ENCODE data around the gene PAXX. TPM values are rescaled to one million over a fixed set of nuclear protein-coding genes. Genes with fewer than 3 reads are reported as not detected.

PAXX gene
- total and polyA plus RNA-seq, 9 of the 15 experiments (the other 6 are each of a cell fraction or from before 2014, with no cell fraction given), result 1.2 to 175 (median 38.5) TPM

DNA sequence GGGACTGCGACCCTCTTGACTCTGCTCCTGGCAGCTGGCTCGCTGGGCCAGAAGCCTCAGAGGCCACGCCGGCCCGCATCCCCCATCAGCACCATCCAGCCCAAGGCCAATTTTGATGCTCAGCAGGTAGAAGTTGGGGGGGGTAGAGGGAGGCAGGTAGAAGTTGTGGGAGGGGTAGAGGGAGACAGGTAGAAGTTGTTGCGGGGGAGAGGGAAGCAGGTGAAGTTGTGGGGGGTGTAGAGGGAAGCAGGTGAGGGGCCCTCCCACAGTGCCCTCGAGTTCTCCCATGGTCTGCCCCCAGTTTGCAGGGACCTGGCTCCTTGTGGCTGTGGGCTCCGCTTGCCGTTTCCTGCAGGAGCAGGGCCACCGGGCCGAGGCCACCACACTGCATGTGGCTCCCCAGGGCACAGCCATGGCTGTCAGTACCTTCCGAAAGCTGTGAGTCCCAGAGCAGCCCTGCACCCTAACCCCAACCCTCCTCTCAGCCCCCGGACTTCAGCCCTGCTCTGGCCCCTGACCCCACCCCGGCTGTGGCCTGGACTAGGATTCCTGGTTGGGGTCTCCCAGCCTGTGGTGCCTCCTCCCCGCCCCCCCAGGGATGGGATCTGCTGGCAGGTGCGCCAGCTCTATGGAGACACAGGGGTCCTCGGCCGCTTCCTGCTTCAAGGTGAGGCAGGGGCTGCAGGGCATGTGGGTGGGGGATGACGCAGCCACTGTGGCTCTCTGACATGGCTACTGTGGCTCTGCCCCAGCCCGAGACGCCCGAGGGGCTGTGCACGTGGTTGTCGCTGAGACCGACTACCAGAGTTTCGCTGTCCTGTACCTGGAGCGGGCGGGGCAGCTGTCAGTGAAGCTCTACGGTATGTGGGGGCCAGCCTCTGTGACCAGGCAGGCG, 46.6 kb upstream of the PAXX start (continued):
- TF ChIP-seq, protein P1, sequence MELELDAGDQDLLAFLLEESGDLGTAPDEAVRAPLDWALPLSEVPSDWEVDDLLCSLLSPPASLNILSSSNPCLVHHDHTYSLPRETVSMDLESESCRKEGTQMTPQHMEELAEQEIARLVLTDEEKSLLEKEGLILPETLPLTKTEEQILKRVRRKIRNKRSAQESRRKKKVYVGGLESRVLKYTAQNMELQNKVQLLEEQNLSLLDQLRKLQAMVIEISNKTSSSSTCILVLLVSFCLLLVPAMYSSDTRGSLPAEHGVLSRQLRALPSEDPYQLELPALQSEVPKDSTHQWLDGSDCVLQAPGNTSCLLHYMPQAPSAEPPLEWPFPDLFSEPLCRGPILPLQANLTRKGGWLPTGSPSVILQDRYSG (tag; conservative IDR thresholded peaks at IDR 0.05; ENCODE audit: low read depth), result no peak
- TF ChIP-seq ZFX (CRISPR knock-in tag; IDR thresholded peaks at IDR 0.05) (peak; percentile 14; the same call in 1 of the 2 replicates), NCOA2 (IDR thresholded peaks at IDR 0.05; ENCODE audit: partially characterized antibody in 2 of 2) (no peak), HDGF (IDR thresholded peaks at IDR 0.05) (0 out of 2 replicates have a peak, but pooled peaks have one; percentile 13)
- TF ChIP-seq, protein P2, sequence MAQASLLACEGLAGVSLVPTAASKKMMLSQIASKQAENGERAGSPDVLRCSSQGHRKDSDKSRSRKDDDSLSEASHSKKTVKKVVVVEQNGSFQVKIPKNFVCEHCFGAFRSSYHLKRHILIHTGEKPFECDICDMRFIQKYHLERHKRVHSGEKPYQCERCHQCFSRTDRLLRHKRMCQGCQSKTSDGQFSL (CRISPR knock-in tag; IDR thresholded peaks at IDR 0.05), result peak; percentile 90
- TF ChIP-seq, protein P2 (tag; IDR thresholded peaks at IDR 0.05), result peak in 1 of 2 experiments; percentile 60; a peak in 1 of 4 replicates
- TF ChIP-seq, protein P3, sequence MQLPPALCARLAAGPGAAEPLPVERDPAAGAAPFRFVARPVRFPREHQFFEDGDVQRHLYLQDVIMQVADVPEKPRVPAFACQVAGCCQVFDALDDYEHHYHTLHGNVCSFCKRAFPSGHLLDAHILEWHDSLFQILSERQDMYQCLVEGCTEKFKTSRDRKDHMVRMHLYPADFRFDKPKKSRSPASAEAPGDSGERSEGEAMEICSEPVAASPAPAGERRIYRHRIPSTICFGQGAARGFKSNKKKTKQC (CRISPR knock-in tag; IDR thresholded peaks at IDR 0.05), result no peak
- TF ChIP-seq, protein P4, sequence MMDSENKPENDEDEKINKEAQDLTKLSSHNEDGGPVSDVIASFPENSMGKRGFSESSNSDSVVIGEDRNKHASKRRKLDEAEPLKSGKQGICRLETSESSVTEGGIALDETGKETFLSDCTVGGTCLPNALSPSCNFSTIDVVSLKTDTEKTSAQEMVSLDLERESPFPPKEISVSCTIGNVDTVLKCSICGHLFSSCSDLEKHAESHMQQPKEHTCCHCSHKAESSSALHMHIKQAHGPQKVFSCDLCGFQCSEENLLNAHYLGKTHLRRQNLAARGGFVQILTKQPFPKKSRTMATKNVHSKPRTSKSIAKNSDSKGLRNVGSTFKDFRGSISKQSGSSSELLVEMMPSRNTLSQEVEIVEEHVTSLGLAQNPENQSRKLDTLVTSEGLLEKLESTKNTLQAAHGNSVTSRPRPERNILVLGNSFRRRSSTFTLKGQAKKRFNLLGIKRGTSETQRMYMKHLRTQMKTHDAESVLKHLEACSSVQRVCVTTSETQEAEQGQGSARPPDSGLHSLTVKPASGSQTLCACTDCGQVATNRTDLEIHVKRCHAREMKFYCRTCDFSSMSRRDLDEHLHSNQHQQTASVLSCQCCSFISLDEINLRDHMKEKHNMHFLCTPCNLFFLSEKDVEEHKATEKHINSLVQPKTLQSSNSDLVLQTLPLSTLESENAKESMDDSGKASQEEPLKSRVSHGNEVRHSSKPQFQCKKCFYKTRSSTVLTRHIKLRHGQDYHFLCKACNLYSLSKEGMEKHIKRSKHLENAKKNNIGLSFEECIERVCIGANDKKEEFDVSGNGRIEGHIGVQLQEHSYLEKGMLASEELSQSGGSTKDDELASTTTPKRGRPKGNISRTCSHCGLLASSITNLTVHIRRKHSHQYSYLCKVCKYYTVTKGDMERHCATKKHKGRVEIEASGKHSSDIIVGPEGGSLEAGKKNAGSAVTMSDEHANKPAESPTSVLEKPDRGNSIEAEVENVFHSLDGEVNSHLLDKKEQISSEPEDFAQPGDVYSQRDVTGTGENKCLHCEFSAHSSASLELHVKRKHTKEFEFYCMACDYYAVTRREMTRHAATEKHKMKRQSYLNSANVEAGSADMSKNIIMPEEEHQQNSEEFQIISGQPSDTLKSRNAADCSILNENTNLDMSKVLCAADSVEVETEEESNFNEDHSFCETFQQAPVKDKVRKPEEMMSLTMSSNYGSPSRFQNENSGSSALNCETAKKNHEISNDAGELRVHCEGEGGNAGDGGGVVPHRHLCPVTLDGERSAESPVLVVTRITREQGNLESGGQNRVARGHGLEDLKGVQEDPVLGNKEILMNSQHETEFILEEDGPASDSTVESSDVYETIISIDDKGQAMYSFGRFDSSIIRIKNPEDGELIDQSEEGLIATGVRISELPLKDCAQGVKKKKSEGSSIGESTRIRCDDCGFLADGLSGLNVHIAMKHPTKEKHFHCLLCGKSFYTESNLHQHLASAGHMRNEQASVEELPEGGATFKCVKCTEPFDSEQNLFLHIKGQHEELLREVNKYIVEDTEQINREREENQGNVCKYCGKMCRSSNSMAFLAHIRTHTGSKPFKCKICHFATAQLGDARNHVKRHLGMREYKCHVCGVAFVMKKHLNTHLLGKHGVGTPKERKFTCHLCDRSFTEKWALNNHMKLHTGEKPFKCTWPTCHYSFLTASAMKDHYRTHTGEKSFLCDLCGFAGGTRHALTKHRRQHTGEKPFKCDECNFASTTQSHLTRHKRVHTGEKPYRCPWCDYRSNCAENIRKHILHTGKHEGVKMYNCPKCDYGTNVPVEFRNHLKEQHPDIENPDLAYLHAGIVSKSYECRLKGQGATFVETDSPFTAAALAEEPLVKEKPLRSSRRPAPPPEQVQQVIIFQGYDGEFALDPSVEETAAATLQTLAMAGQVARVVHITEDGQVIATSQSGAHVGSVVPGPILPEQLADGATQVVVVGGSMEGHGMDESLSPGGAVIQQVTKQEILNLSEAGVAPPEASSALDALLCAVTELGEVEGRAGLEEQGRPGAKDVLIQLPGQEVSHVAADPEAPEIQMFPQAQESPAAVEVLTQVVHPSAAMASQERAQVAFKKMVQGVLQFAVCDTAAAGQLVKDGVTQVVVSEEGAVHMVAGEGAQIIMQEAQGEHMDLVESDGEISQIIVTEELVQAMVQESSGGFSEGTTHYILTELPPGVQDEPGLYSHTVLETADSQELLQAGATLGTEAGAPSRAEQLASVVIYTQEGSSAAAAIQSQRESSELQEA (IDR thresholded peaks at IDR 0.05; ENCODE audit: low read depth), result no peak

Measured in K562 (cell line).